Measurements from ENCODE around the gene RHO.

DNA sequence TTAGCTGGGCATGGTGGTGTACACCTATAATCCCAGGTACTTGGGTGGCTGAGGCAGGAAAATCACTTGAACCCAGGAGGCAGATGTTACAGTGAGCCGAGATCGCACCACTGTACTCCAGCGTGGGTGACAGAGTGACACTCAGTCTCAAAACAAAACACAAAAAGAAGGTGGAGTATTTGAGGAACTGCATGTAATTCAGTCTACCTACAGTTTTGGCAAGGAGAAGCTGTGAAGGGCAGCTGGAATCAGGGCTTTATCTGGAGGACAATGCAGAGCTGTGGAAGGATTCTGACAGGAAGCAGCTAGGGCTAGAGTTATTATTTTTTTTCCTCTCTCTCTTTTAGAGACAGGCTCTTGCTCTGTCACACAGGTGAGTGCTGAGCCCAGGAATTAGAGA, 21.4 kb downstream of the RHO start:
- TF ChIP-seq, protein P1, sequence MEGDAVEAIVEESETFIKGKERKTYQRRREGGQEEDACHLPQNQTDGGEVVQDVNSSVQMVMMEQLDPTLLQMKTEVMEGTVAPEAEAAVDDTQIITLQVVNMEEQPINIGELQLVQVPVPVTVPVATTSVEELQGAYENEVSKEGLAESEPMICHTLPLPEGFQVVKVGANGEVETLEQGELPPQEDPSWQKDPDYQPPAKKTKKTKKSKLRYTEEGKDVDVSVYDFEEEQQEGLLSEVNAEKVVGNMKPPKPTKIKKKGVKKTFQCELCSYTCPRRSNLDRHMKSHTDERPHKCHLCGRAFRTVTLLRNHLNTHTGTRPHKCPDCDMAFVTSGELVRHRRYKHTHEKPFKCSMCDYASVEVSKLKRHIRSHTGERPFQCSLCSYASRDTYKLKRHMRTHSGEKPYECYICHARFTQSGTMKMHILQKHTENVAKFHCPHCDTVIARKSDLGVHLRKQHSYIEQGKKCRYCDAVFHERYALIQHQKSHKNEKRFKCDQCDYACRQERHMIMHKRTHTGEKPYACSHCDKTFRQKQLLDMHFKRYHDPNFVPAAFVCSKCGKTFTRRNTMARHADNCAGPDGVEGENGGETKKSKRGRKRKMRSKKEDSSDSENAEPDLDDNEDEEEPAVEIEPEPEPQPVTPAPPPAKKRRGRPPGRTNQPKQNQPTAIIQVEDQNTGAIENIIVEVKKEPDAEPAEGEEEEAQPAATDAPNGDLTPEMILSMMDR (IDR thresholded peaks at IDR 0.05 in 4 of 5, conservative IDR thresholded peaks at IDR 0.05 in 1 of 5): no peak
- TF ChIP-seq POLR2A (IDR thresholded peaks at IDR 0.05): no peak
